Prostate gland (tissue), 2 donors: ENCODE measurements around the gene TM9SF1.

Experiments
- CTCF ChIP-seq, 4 experiments: fragments of 200-600 bp in 2 of 4; fragments of 450-650 bp in 2 of 4; sonication (generic) in 2 of 4; IDR thresholded peaks; 1 replicate in 3 of 4; 2 replicates in 1 of 4; pipeline ENCODE4 v1.5.1; 2016 to 2019; ENCODE audit warnings: antibody characterized with exemption in 4 of 4, mild to moderate bottlenecking in 2 of 4, moderate library complexity in 2 of 4
- POLR2A ChIP-seq: fragments of 450-650 bp; IDR thresholded peaks from one replicate; pipeline ENCODE4 v1.6.1; 2016; ENCODE audit warnings: antibody characterized with exemption, mild to moderate bottlenecking
- POLR2AphosphoS5 ChIP-seq: sonication (generic); formaldehyde crosslinking; IDR thresholded peaks from one replicate; pipeline ENCODE4 v1.6.1; 2017; ENCODE audit warnings: antibody characterized with exemption

GRCh38 chr14:24231263-24232120, 36.3 kb upstream of the TM9SF1 start:
- no peak for TF ChIP-seq CTCF (IDR thresholded peaks at IDR 0.05)
- no peak for TF ChIP-seq POLR2A
- no peak for TF ChIP-seq POLR2AphosphoS5
